HG03432 (cell line): Measurements from ENCODE around the gene CA5B.
"Not testable (repeated sequence)": the region's sequence is repeated elsewhere in the genome, so short reads cannot be mapped to it uniquely, and the experiment has no call there.

Source experiments
- ATAC-seq: cut with Tn5 transposase; IDR thresholded peaks from one replicate; pipeline ENCODE4 v1.9.1; 2021; ENCODE audit warnings: mild to moderate bottlenecking, moderate library complexity; ENCODE audit not compliant: unreplicated experiment

Gene CA5B

DNA sequence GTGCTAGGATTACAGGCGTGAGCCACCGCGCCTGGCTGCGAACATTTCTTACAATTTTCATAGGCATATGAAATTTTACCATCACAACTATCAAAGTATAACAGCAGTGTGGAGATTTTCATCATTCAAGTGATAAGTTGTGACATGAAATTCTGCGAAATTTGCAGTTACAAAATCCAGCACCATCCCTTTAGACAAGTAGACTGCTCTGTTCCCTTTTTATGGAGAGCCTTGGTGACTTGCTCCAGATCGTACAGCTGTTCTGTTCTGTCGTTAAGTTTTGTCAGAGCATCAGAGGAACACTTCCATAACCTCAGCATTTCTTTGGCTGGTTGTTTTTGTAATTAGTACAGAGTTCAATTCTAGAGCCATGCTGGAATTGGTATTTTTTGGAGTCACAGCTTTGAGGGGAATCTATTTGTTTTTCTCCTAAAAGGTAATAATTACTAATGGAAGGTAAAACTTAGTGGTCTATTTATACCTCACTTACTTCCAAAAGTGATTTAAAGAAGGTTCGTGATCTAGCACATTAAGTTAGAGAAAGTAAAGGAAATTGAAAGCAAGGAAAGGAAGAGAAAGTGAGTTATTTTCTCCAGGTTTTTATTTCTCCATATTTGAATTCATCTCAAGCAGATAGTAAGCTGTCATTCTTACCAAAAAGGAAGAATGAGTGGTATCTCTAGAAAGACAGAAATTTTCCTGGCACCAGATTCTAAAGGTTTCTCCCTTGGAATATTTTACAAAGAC lies 74.3 kb downstream of the CA5B start:
- ATAC-seq = no peak

DNA sequence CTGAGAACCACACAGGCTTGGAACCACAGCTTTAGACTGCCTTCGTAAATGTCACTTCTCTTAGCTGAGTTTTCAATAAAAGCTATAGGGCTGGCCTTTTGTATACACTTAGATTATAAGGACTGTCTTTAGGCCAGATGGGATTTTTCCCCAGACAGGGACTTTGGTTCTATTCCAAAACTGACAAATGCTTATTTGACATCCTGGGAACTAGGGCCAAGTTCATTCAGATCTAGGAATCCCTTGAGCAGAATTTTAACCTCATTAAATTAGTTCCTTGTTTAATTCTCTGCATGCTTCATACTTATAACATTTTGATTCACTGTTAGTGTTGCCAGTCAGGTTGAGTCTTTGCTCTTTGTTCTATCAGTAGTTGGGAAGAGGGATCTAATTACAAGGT lies 75.3 kb downstream of the CA5B start:
- no peak for ATAC-seq

DNA sequence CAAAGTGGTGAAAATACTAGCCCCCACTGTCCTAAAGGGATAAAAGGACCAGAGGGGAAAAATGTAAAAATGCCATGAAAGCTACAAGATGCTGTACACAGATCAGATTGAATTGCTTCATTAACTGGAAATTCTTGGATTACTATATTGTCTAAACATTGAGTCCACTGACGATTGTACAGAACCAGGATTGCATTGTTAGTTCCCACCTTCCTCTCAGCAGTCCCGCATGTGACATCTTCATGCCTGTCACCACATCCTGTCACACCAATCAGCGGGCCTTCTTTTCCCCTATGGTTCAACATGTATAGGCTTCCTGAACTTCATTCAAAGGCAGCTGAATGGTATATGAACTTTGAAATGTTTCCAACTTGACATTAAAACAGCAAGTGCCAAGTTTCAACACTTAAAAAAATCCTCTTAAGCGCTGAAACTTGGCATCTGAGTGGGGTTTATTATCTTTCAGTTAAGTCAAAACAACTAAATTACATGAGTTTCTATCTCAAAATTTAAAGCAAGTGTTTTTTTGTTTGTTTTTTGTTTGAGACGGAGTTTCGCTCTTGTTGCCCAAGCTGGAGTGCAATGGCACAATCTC lies 76.8 kb downstream of the CA5B start:
- no peak for ATAC-seq

DNA sequence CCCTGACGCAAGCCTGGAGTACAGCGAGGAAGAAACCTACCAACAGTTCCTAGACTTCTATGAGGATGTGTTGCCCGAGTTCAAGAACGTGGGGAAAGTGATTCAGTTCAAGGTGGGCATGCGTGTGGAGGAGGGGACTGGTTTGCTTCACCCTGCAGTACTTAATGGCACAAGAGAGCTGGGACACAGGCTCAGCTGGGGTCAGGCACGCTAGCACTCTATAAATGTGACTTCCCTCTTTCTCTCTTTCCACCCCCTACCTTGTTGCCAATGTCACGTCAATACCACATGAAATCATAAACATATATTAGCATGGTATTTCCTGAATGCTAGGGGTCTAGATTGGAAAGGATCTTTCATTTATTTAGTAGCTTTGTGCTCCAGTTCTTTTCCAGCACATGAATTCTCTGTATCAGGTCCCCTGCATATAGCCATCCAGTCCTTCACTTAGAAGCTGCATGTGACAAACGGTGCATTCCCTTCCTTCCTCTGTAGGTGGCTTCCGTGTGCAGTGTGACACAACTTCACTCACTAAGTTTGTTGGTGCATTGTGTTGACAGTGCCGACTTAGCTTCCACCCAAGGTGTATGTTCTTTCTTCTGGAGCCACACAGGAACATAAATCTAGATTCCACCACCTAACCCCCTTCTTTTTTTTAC lies 77.8 kb downstream of the CA5B start:
- ATAC-seq = peak; percentile 77

DNA sequence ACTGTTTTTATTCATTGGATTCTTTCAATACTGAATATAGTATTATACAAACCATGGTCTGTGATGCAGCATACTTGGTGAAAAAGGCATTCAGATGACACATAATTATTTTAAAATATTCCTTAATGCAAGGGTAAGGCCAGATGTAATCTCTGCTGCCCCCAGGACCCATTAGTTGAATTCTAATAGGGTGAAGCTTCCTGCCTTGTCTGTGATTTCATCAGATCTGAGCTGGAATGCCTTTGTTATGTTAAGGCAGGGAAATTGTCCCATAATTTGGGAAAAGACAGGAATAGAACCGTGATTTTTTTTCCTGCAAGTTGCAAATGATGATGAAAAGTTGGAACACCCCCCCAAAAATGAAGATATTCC lies 78.4 kb downstream of the CA5B start:
- ATAC-seq = no peak

DNA sequence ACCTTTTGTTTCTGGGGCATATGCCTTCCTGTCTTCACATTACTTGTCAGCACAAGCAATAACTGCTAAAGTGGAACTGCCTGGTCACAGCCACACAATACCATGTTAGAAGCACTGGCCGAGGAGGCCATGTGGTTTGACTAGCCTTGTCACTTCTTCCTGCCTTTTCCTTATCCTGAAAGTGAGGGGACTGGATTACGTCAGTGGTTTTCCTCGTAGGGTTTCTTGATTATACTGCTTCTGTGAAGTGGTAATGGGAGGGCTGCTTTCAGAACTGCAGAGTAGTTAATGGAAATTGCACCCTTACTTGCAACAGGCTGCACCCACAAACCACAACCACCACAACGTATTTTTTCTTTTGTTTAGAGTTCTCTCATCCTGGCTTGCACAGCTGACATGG lies 78.8 kb downstream of the CA5B start:
- ATAC-seq = no peak

DNA sequence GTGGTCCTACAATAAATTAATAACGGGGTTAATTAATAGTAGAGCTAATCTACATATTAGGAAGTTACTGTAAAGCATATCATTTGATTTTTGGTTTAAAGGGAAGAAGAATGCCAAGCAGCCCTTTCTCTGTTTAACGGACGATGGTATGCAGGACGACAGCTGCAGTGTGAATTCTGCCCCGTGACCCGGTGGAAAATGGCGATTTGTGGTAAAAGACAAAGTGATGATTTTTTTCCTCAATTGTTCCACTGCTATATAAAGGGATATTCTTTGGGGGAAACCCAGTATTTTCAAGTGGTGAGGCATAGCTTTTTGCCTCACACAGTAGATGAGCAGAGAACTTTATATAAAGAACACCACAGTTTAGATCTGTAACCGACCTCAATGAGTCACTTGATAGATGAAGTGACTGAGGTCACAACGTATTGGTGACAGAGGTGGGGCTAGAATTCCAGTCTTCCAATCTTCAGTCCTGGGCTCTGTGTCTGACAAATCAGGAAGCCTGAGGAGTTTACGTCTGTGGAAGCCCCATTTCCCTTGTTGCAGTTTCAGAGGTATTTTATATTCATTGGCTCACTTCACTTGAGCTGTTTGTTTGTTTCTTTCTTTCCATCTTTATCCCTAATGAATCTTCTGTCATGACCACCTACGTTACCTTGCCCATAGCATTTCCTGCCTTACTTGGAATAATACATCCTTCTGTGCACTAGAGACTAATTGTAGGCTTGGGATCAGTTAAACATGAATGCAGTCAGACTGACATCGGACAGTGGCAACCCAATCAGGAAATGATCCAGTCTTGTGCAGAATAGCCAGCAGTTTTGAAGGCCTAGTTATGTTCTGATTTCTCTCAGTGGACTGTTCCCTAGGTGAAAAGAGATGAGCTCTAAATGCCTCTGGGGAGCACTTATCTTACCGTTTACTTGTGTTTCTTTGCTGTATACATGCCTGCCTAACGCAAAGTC lies 82.3 kb downstream of the CA5B start:
- no peak for ATAC-seq

DNA sequence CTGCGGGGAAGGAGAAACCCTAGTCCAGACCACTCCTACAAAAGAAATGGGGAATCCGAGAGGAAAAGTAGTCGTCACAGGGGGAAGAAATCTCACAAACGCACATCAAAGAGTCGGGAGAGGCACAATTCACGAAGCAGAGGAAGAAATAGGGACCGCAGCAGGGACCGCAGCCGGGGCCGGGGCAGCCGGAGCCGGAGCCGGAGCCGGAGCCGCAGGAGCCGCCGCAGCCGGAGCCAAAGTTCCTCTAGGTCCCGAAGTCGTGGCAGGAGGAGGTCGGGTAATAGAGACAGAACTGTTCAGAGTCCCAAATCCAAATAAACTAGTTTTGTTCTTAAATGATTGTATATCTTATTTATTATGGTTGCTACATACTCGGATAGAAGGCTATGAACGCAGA lies 84.9 kb downstream of the CA5B start:
- ATAC-seq = no peak

DNA sequence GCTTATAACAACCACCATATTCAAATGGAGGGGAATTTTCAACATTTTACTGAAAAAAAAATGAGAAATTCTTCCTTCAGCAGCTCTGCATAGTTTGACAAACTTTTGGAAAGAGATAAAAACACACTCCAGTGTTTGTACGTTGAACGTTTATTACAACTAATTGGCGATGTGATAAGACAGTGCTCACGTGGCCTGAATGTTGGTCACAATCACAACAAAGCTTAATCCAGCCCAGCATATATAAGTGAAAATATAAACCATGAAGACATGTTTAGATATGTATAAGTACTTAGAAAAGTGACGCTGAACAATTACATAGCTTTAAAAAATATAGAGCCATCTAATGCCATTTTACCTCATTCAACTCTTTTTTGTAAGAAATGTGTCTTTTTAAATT lies 87.9 kb downstream of the CA5B start:
- ATAC-seq = no peak

DNA sequence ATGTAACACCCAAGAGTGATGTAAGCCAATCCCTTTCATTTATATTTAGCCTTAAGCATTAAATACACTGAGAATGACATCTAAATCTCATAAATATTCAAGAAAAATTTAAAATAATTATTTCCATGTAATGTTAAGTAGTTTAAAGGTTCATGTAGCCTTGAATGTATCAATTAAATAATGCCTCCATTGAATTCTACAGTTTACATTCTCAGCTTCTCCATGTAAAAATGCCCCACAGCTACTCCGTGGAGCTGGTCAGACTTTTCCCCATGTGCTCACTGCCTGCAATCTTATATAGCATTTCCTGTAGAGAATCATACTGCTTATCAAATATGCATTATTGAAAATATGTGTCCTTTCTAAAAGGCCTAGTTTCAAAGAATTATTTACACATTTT lies 91.1 kb downstream of the CA5B start:
- ATAC-seq = no peak

DNA sequence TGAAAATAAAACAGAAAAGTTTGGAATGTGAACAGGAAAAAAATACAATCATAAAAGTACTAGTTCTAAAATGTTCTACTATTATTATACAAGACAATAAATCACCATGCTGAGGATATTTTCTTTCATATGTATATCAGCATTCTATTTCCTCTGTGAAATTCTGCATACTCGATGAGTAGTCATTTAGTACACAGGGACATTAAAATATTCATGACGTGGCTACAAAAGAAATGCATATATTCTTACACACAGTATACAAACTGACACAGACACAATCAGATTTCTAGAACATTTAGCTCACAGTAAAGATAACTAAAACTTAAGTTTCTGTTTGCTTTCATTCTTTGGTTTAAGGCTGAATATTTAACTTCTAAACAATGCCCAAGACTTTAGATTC lies 93.3 kb downstream of the CA5B start:
- ATAC-seq = not testable (repeated sequence)

DNA sequence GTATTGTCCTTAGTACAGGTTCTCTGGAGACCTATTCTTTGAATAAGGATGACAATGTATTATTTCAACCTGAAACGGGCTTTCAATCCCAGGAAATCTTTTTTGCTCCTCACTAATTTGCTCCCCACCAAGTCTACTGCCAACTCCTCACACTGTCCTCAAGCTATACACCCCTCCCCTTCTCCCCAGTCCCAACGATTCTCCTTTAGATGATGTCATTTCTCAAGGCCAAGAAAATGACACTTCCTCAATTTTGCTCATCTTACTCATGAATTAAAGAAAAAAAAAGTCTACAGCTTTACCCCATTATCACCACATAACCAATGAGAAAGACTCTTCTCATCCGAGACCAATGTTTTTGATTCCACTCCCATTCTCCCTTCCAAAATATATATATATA lies 96.0 kb downstream of the CA5B start:
- no peak for ATAC-seq

DNA sequence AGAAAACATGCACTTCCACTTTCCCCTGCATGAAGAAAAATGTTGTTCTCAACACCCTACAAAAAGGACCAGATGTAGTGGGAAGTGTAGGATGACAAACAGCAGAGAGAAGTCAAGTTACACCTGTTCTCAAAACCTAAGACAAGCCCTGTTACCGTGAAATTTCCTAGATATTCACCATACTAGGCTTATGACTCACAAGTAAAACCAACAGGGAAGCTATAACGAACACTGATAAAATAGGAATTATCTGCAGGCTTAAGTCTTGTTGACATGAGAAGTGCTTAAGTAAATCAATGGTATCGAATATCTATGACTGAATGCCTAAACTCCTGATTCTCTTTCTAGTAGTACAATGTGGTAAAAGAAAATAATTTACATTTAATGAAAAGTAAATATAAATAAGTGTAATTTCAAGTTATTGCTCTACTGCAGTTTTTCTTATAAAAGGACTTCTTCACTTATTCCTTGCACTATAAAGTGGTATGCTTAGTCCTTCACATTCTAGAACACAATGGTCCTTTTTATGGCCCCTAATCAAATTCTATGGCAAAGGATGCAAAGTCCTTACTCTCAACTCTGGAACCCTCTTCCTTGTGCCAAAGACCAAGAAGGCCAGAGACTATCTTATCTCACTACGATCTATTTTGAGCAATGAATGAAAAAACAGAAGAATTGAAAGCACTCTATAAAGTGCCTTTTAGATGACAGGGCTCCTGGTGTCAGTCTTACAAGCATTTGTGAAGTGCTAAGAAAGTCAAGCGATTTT lies 96.9 kb downstream of the CA5B start:
- no peak for ATAC-seq
